HCT116 (cell line): ENCODE results near the gene CRTC1. TPM values are rescaled to one million over a fixed set of nuclear protein-coding genes. Genes with fewer than 3 reads are reported as not detected.

Experiments
- ATAC-seq: fragments of 200-7000 bp; cut with Tn5 transposase; 2 replicates; pipeline ENCODE4 v1.9.1; 2020; ENCODE audit warnings: mild to moderate bottlenecking, moderate library complexity
- BruUV-seq: library from RNA; stranded (reverse); fragments of 400-500 nt; replicated peaks from 2 replicates; lab custom pipeline; 2021; lab: Mats Ljungman, UMichigan
- CTCF ChIA-PET: fragments of 300-600 bp; sonication (Branson Sonifier 250); formaldehyde crosslinking; loops from one replicate; lab custom pipeline; 2021; ENCODE audit warnings: antibody characterized with exemption; lab: Charles Lee
- POLR2A ChIA-PET: fragments of 300-600, 350-600 bp; sonication (Branson Sonifier 250); formaldehyde crosslinking; loops from one replicate; lab custom pipeline; 2021; ENCODE audit warnings: antibody characterized with exemption; lab: Charles Lee
- RAD21 ChIA-PET, 2 experiments: fragments of 300-600 bp; sonication (Branson Sonifier 250); formaldehyde crosslinking; loops; one replicate each; lab custom pipeline; 2023; ENCODE audit warnings: low total read pairs in 2 of 2; ENCODE audit not compliant: uncharacterized antibody in 2 of 2, unreplicated experiment in 2 of 2, low non-redundant PET in 1 of 2; lab: Charles Lee
- DNase-seq: peaks from one replicate; pipeline ENCODE4 v3.0.0-alpha.2; 2010; ENCODE audit warnings: low read depth, low spot score
- H2AFZ ChIP-seq: fragments of 200-600 bp; shearing (Covaris generic), sonication (generic); 2 replicates; pipeline ENCODE4 v1.6.1; 2017; ENCODE audit warnings: low read depth, mixed run types, mixed read lengths, antibody characterized with exemption, low read length; ENCODE audit not compliant: poor library complexity, severe bottlenecking
- H3K27ac ChIP-seq: 2 replicates; pipeline ENCODE4 v1.5.1; 2012; ENCODE audit warnings: low read depth, low read length
- H3K27me3 ChIP-seq: fragments of 200-600 bp; sonication (generic); 2 replicates; pipeline ENCODE4 v1.6.1; 2016; ENCODE audit warnings: mixed run types, low read length, mixed read lengths; ENCODE audit not compliant: insufficient read depth
- H3K36me3 ChIP-seq, 2 experiments: fragments of 200-500 bp in 1 of 2; fragments of 200-600 bp in 1 of 2; sonication (Bioruptor generic) in 1 of 2; sonication (generic) in 1 of 2; 2 replicates each; pipeline versions ENCODE4 v1.5.1 to v1.6.1; 2014 to 2016; ENCODE audit warnings: low read length in 2 of 2, inconsistent platforms in 1 of 2, mixed read lengths in 1 of 2, mixed run types in 1 of 2; ENCODE audit not compliant: insufficient read depth in 2 of 2, control insufficient read depth in 1 of 2
- H3K4me1 ChIP-seq, 2 experiments: fragments of 200-600 bp in 1 of 2; sonication (generic) in 1 of 2; 2 replicates each; pipeline versions ENCODE4 v1.5.1 to v1.6.1; 2012 to 2017; ENCODE audit warnings: low read length in 2 of 2, inconsistent platforms in 1 of 2, mild to moderate bottlenecking in 1 of 2, mixed read lengths in 1 of 2, mixed run types in 1 of 2, moderate library complexity in 1 of 2; ENCODE audit not compliant: insufficient read depth in 2 of 2, control insufficient read depth in 1 of 2
- H3K4me2 ChIP-seq: fragments of 200-600 bp; sonication (generic); 2 replicates; pipeline ENCODE4 v1.6.1; 2017; ENCODE audit warnings: mixed run types, low read length, mixed read lengths
- H3K4me3 ChIP-seq, 2 experiments: fragments of 200-600 bp in 1 of 2; sonication (generic) in 1 of 2; replicated peaks in 1 of 2; 2 replicates each; pipeline ENCODE4 v1.5.1; 2011 to 2016; ENCODE audit warnings: low read length in 2 of 2, control low read depth in 1 of 2, low read depth in 1 of 2, mild to moderate bottlenecking in 1 of 2, mixed read lengths in 1 of 2, mixed run types in 1 of 2
- H3K79me2 ChIP-seq: fragments of 200-600 bp; sonication (generic); 2 replicates; pipeline ENCODE4 v1.6.1; 2017; ENCODE audit warnings: mild to moderate bottlenecking, mixed run types, low read length, moderate library complexity, mixed read lengths; ENCODE audit not compliant: insufficient read depth
- H3K9ac ChIP-seq: fragments of 200-600 bp; sonication (generic); 2 replicates; pipeline ENCODE4 v1.6.1; 2016; ENCODE audit warnings: low read length, mixed read lengths
- H3K9me2 ChIP-seq: fragments of 200-600 bp; sonication (generic), shearing (Covaris generic); 2 replicates; pipeline ENCODE4 v1.6.1; 2017; ENCODE audit warnings: mixed run types, mild to moderate bottlenecking, moderate library complexity; ENCODE audit not compliant: insufficient read depth
- H3K9me3 ChIP-seq, 2 experiments: fragments of 200-500 bp in 1 of 2; fragments of 200-600 bp in 1 of 2; sonication (Bioruptor generic) in 1 of 2; sonication (generic) in 1 of 2; 2 replicates each; pipeline ENCODE4 v1.6.1; 2014 to 2017; ENCODE audit warnings: low read length in 2 of 2, mixed read lengths in 2 of 2, inconsistent platforms in 1 of 2, low read depth in 1 of 2, mild to moderate bottlenecking in 1 of 2, mixed run types in 1 of 2, moderate library complexity in 1 of 2; ENCODE audit not compliant: control insufficient read depth in 1 of 2, insufficient read depth in 1 of 2
- H4K20me1 ChIP-seq: fragments of 200-600 bp; sonication (generic), shearing (Covaris generic); 2 replicates; pipeline ENCODE4 v1.6.1; 2017; ENCODE audit warnings: mixed run types, mild to moderate bottlenecking, moderate library complexity; ENCODE audit not compliant: insufficient read depth
- ATF3 ChIP-seq: IDR thresholded peaks from 2 replicates; pipeline ENCODE4 v1.6.1; 2012
- CBX3 ChIP-seq: IDR thresholded peaks from 2 replicates; pipeline ENCODE4 v1.6.1; 2012; ENCODE audit warnings: low read depth
- CEBPB ChIP-seq: IDR thresholded peaks from 2 replicates; pipeline ENCODE4 v1.6.1; 2012; ENCODE audit warnings: low read depth
- EZH2phosphoT487 ChIP-seq: fragments of 200-600 bp; IDR thresholded peaks from 2 replicates; pipeline ENCODE4 v1.6.1; 2018; ENCODE audit warnings: antibody characterized with exemption, borderline replicate concordance
- MAX ChIP-seq: IDR thresholded peaks from 2 replicates; pipeline ENCODE4 v1.6.1; 2012
- POLR2A ChIP-seq: IDR thresholded peaks from 2 replicates; pipeline ENCODE4 v1.7.0; 2011; ENCODE audit warnings: borderline replicate concordance; ENCODE audit not compliant: insufficient read depth, insufficient read length; ENCODE audit errors: extremely low read depth
- POLR2AphosphoS5 ChIP-seq: IDR thresholded peaks from 2 replicates; pipeline ENCODE4 v1.6.1; 2011; ENCODE audit warnings: mild to moderate bottlenecking, low read depth, low read length, moderate library complexity
- SIN3A ChIP-seq: IDR thresholded peaks from 2 replicates; pipeline ENCODE4 v1.6.1; 2012; ENCODE audit warnings: low read depth
- TCF7L2 ChIP-seq: IDR thresholded peaks from 2 replicates; pipeline ENCODE4 v1.7.0; 2011; ENCODE audit warnings: borderline replicate concordance, inconsistent platforms; ENCODE audit not compliant: insufficient read depth, insufficient read length; ENCODE audit errors: extremely low read depth
- ZBTB33 ChIP-seq: IDR thresholded peaks from 2 replicates; pipeline ENCODE4 v1.6.1; 2011; ENCODE audit warnings: mild to moderate bottlenecking, low read length, moderate library complexity; ENCODE audit not compliant: insufficient replicate concordance; ENCODE audit errors: extremely low read depth
- intact Hi-C: fragments of 100-400 bp; cut with micrococcal nuclease; formaldehyde crosslinking; loops from 2 replicates; pipeline ENCODE4 v1.10.0; 2022
- total RNA-seq: library from RNA; stranded (reverse); gene quantifications from one replicate; pipeline ENCODE4 v1.2.1, GENCODE V29; 2021; ENCODE audit not compliant: unreplicated experiment

The CRTC1 gene
- total RNA-seq, 1 experiment from 2014 or later: 14.9 TPM

GRCh38 chr19:18683109-18683957, at the start of gene CRTC1 (continued):
- TF ChIP-seq ATF3: no peak
- peak; percentile 72; the same call in 1 of the 2 replicates for TF ChIP-seq POLR2AphosphoS5
- no peak for TF ChIP-seq MAX

- Histone ChIP-seq H3K79me2 (peaks cover 25% of the 10 kb centered on the region), H3K9me2 (no peaks in the 10 kb centered on the region), H3K9me3 (no peaks in the 10 kb centered on the region), H3K27me3 (no peaks in the 10 kb centered on the region), H2AFZ (no peak overlapping the region), H3K36me3 (no peaks in the 10 kb centered on the region), H3K4me2 (no peak overlapping the region), H4K20me1 (no peaks in the 10 kb centered on the region), H3K4me3 (no peak overlapping the region), H3K4me1 (peaks cover 9 to 27% of the 10 kb centered on the region in 2 experiments), H3K9ac (no peak overlapping the region), H3K27ac (no peak overlapping the region)
- POLR2A ChIA-PET: no interaction called here
- intact Hi-C loops: loop anchor here (5.0 kb wide), 1 partner anchor 42 kb away; no protein-coding TSS in a partner anchor
- RAD21 ChIA-PET: no interaction called here
- no peak for DNase-seq
- CTCF ChIA-PET: no interaction called here
- no peak for TF ChIP-seq SIN3A
- no peak for TF ChIP-seq EZH2phosphoT487
- no peak for TF ChIP-seq POLR2A
- no peak for TF ChIP-seq ZBTB33
- no peak for TF ChIP-seq CEBPB
- no peak for TF ChIP-seq MAX
- no peak for TF ChIP-seq ATF3
- TF ChIP-seq CBX3: no peak
- TF ChIP-seq TCF7L2: no peak
- no peak for TF ChIP-seq POLR2AphosphoS5
- no peak for ATAC-seq
- BruUV-seq: no TSS peak
These were observed 48.7 kb upstream of the CRTC1 start for GRCh38 chr19:18634612-18635297.
